Right cardiac atrium (tissue), 5 donors: ENCODE measurements around the gene NGFR. TPM values are rescaled to one million over a fixed set of nuclear protein-coding genes. Genes with fewer than 3 reads are reported as not detected.

Experiments used
- ATAC-seq, 2 donors: fragments of 200-7000 bp; cut with Tn5 transposase; one replicate each; pipeline versions ENCODE4 v1.8.0 to v1.9.1; 2020; ENCODE audit warnings: moderate library complexity in 2 of 2, mild to moderate bottlenecking in 1 of 2
- DNase-seq, 3 donors: peaks; one replicate each; pipeline ENCODE4 v3.0.0-alpha.2; 2020
- H3K27ac ChIP-seq: one replicate; pipeline ENCODE4 v1.5.1; 2013; ENCODE audit warnings: mild to moderate bottlenecking, low read length, control low read depth, moderate library complexity
- H3K27me3 ChIP-seq: one replicate; pipeline ENCODE4 v1.6.1; 2013; ENCODE audit not compliant: control insufficient read depth, insufficient read depth
- H3K4me1 ChIP-seq: one replicate; pipeline ENCODE4 v1.6.1; 2013; ENCODE audit warnings: low read length; ENCODE audit not compliant: control insufficient read depth, insufficient read depth
- H3K4me3 ChIP-seq: one replicate; pipeline ENCODE4 v1.5.1; 2013; ENCODE audit warnings: low read length, control low read depth
- H3K9me3 ChIP-seq: one replicate; pipeline ENCODE4 v1.6.1; 2013; ENCODE audit warnings: low read length; ENCODE audit not compliant: control insufficient read depth
- WGBS: extraction: QIAGEN DNeasy Blood & Tissue Kit; methylation state at CpG from one replicate; pipeline ENCODE4 v1.1.7; 2013; 5-methylcytosine and 5-hydroxymethylcytosine counted together
- intact Hi-C, 4 donors: fragments of 100-400 bp; cut with DNase I; formaldehyde crosslinking; loops; one replicate each; pipeline versions ENCODE4 v1.11.0 to v1.14.0; 2022 to 2023
- polyA plus RNA-seq: library from polyadenylated mRNA; stranded (reverse); fragments of 200-250 nt; gene quantifications from one replicate; pipeline ENCODE4 v1.2.3, GENCODE V29; 2013
- total RNA-seq, 4 donors: library from RNA; stranded (reverse); fragmentation: NEBNext Ultra II Directional; extraction: Animal tissue kit (Norgen Biotek cat#: 25700); gene quantifications; one replicate each; pipeline ENCODE4 v1.2.1, GENCODE V29; 2021
- donor health status: healthy with polysubstance abuse.
- donor health status: DM: no; HTN: yes; CAD: no.
- donor health status: DM: no; HTN: no; CAD: no.
- donor health status: DM: no; HTN: yes; CAD: no; lungs with severe emphysema.
- donor health status: DM: yes; HTN: yes; CAD: no.

The NGFR gene
- total and polyA plus RNA-seq, 5 donors: 16.5 to 39.8 (median 25.3) TPM

GRCh38 chr17:49457564-49458535 is 37.2 kb upstream of the NGFR start:
- Histone ChIP-seq H3K27ac (no peak overlapping the region), H3K27me3 (no peaks in the 10 kb centered on the region), H3K4me3 (no peak overlapping the region), H3K9me3 (no peaks in the 10 kb centered on the region), H3K4me1 (no peaks in the 10 kb centered on the region)
- 52% methylated on average over 15 of the region's 15 CpGs for WGBS
- no peak for DNase-seq
- intact Hi-C loops: no loop called here
- no peak for ATAC-seq

- intact Hi-C loops: no loop called here
- DNase-seq (no peak), ATAC-seq (no peak)
- 48% methylated on average over 7 of the region's 7 CpGs for WGBS
- Histone ChIP-seq H3K9me3 (no peaks in the 10 kb centered on the region), H3K27ac (no peak overlapping the region), H3K27me3 (no peaks in the 10 kb centered on the region), H3K4me1 (no peaks in the 10 kb centered on the region), H3K4me3 (no peak overlapping the region)
These were observed 35.6 kb upstream of the NGFR start for GRCh38 chr17:49459401-49459984.

- ATAC-seq: no peak
- WGBS: 84% methylated on average over 7 of the region's 7 CpGs
- intact Hi-C loops: no loop called here
- H3K4me1 ChIP-seq: no peaks in the 10 kb centered on the region
- H3K27me3 ChIP-seq: no peaks in the 10 kb centered on the region
- no peak for DNase-seq
- H3K27ac ChIP-seq: no peak overlapping the region
- no peaks in the 10 kb centered on the region for H3K9me3 ChIP-seq
- H3K4me3 ChIP-seq: no peak overlapping the region
These were observed 34.7 kb upstream of the NGFR start for GRCh38 chr17:49460401-49460800.

- intact Hi-C loops: no loop called here
- Histone ChIP-seq H3K4me1 (no peaks in the 10 kb centered on the region), H3K4me3 (no peak overlapping the region), H3K27me3 (no peaks in the 10 kb centered on the region), H3K9me3 (no peaks in the 10 kb centered on the region), H3K27ac (no peak overlapping the region)
- no peak for DNase-seq
- no peak for ATAC-seq
- 56% methylated on average over 2 of the region's 2 CpGs for WGBS
These were observed 33.5 kb upstream of the NGFR start for GRCh38 chr17:49461580-49461979.

- Histone ChIP-seq H3K4me1 (no peaks in the 10 kb centered on the region), H3K4me3 (no peak overlapping the region), H3K27me3 (no peaks in the 10 kb centered on the region), H3K27ac (no peak overlapping the region), H3K9me3 (no peaks in the 10 kb centered on the region)
- 94% methylated on average over 2 of the region's 2 CpGs for WGBS
- intact Hi-C loops: no loop called here
- ATAC-seq (no peak), DNase-seq (no peak)
These were observed 31.0 kb upstream of the NGFR start for GRCh38 chr17:49464049-49464448.

- 83% methylated on average over 17 of the region's 17 CpGs for WGBS
- Histone ChIP-seq H3K27ac (no peak overlapping the region), H3K4me1 (no peaks in the 10 kb centered on the region), H3K4me3 (no peak overlapping the region), H3K27me3 (no peaks in the 10 kb centered on the region), H3K9me3 (no peaks in the 10 kb centered on the region)
- DNase-seq (peak in 2 of 3 donors; percentile 7 to 13), ATAC-seq (no peak)
- intact Hi-C loops: no loop called here
These were observed 29.7 kb upstream of the NGFR start for GRCh38 chr17:49465331-49465903.

GRCh38 chr17:49466436-49466835 is 28.7 kb upstream of the NGFR start:
- Histone ChIP-seq H3K4me1 (peaks cover 3% of the 10 kb centered on the region), H3K4me3 (no peak overlapping the region), H3K27ac (no peak overlapping the region), H3K27me3 (no peaks in the 10 kb centered on the region), H3K9me3 (no peaks in the 10 kb centered on the region)
- 79% methylated on average over 1 of the region's 1 CpG for WGBS
- intact Hi-C loops: no loop called here
- peak in 2 of 3 donors; percentile 4 to 24 for DNase-seq
- ATAC-seq: no peak

GRCh38 chr17:49467175-49467574 is 27.9 kb upstream of the NGFR start:
- DNase-seq (peak in 1 of 3 donors; percentile 10), ATAC-seq (no peak)
- Histone ChIP-seq H3K9me3 (no peaks in the 10 kb centered on the region), H3K27ac (no peak overlapping the region), H3K27me3 (no peaks in the 10 kb centered on the region), H3K4me1 (peaks cover 3% of the 10 kb centered on the region), H3K4me3 (no peak overlapping the region)
- intact Hi-C loops: no loop called here
- WGBS: 82% methylated on average over 1 of the region's 1 CpG

- intact Hi-C loops: no loop called here
- DNase-seq: no peak
These were observed 26.2 kb upstream of the NGFR start for GRCh38 chr17:49468811-49469385.

GRCh38 chr17:49469831-49470810 is 25.0 kb upstream of the NGFR start:
- intact Hi-C loops: no loop called here
- H3K27ac ChIP-seq: no peak overlapping the region
- ATAC-seq: peak in 1 of 2 donors; percentile 43
- WGBS: 10% methylated on average over 52 of the region's 52 CpGs
- H3K9me3 ChIP-seq: no peaks in the 10 kb centered on the region
- H3K27me3 ChIP-seq: no peaks in the 10 kb centered on the region
- peak overlapping the region; percentile 12 for H3K4me3 ChIP-seq
- peak; percentile 64 to 83 (median 78) for DNase-seq
- peaks cover 3% of the 10 kb centered on the region for H3K4me1 ChIP-seq

More at GRCh38 chr17:49468811-49469385, 26.2 kb upstream of the NGFR start:
- no peak for ATAC-seq
- WGBS: 83% methylated on average over 1 of the region's 1 CpG
- no peaks in the 10 kb centered on the region for H3K9me3 ChIP-seq
- H3K4me3 ChIP-seq: no peak overlapping the region
- H3K27ac ChIP-seq: no peak overlapping the region
- no peaks in the 10 kb centered on the region for H3K27me3 ChIP-seq
- H3K4me1 ChIP-seq: peaks cover 3% of the 10 kb centered on the region
